ENCODE data around the gene MYBBP1A. TPM values are rescaled to one million over a fixed set of nuclear protein-coding genes. Genes with fewer than 3 reads are reported as not detected.

The MYBBP1A gene
- total and polyA plus RNA-seq, 9 of the 15 experiments (the other 6 are each of a cell fraction or from before 2014, with no cell fraction given), result 2.0 to 114 (median 47.2) TPM

DNA sequence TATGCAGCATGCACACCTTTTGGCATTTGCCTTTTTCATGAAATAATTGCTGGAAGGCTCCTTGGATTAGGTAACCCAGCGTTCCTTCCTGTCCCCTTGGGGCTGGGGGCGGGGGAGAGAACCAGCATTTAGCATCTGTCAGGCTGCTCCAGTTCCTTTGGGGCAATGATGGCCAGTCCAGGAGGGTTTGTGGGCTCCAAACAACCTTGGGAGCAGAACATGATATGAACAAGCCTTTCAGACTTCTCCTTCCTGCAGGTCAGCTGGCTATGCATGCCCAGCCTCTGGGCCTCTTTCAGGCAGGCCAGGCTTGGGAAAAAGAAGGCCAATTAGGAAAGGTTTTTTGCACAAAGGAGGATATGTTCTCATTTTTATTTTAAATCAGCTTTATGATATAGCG lies 28.0 kb upstream of the MYBBP1A start:
- in situ Hi-C loops (cut with MboI), result no loop called here
- Histone ChIP-seq H3K9me3 (replicated peaks; ENCODE audit: control insufficient read depth, insufficient read depth, low read depth, low read length) (no peaks in the 10 kb centered on the region), H3K27me3 (ENCODE audit: control insufficient read depth in 2 of 2, insufficient read depth in 2 of 2, low read length in 2 of 2) (peaks cover 6 to 73% of the 10 kb centered on the region in 2 experiments; a peak in 4 of 5 replicates), H3K36me3 (ENCODE audit: control insufficient read depth, insufficient read depth, low read length) (no peaks in the 10 kb centered on the region), H3K4me2 (ENCODE audit: insufficient read depth, low read length) (no peak overlapping the region), H3K79me2 (ENCODE audit: control insufficient read depth, insufficient read depth, low read length) (no peaks in the 10 kb centered on the region), H3K9ac (ENCODE audit: insufficient read depth in 1 of 2, low read depth in 2 of 2, low read length in 2 of 2) (no peak overlapping the region), H3K4me1 (replicated peaks in 1 of 2; ENCODE audit: control insufficient read depth in 2 of 2, insufficient read depth in 2 of 2, low read length in 2 of 2) (peaks cover 6 to 22% of the 10 kb centered on the region in 2 experiments; a peak in 4 of 5 replicates), H4K20me1 (replicated peaks; ENCODE audit: control insufficient read depth, insufficient read depth, low read length) (peaks cover 3% of the 10 kb centered on the region; the same call in 1 of the 2 replicates), H3K9me1 (ENCODE audit: control insufficient read depth, insufficient read depth, low read length) (no peaks in the 10 kb centered on the region), H3K4me3 (no peak overlapping the region), H2AFZ (ENCODE audit: low read depth, low read length) (no peak overlapping the region), H3K27ac (ENCODE audit: extremely low read depth, low read depth, low read length) (no peak overlapping the region)
- ChIA-PET POLR2A (interaction anchor here (0.6 kb wide), 1 partner anchor 116 kb away, joined by 3 read pairs; no protein-coding TSS in a partner anchor), CTCF (ENCODE audit: low intra/inter-chr PET ratio) (no interaction called here)
- FAIRE-seq (no peak), DNase-seq (ENCODE audit: extremely low read depth in 1 of 4, low spot score in 3 of 4) (no peak), ATAC-seq (no peak)
- intact Hi-C loops (cut with micrococcal nuclease), result no loop called here
- 0% methylated on average over 2 of the region's 3 CpGs for WGBS (ENCODE audit: insufficient coverage, low coverage, missing lambda C conversion rate)
- no peak for TF ChIP-seq ZNF644 (tag; IDR thresholded peaks at IDR 0.05; ENCODE audit: low read depth)
- TF ChIP-seq ZKSCAN3 (CRISPR knock-in tag; IDR thresholded peaks at IDR 0.05), result no peak
- no peak for TF ChIP-seq SLC30A9 (CRISPR knock-in tag; IDR thresholded peaks at IDR 0.05)
- TF ChIP-seq MAZ (CRISPR knock-in tag; conservative IDR thresholded peaks at IDR 0.05 in 1 of 2, IDR thresholded peaks at IDR 0.05 in 1 of 2), result no peak
- BruUV-seq (replicated peaks), result no TSS peak

DNA sequence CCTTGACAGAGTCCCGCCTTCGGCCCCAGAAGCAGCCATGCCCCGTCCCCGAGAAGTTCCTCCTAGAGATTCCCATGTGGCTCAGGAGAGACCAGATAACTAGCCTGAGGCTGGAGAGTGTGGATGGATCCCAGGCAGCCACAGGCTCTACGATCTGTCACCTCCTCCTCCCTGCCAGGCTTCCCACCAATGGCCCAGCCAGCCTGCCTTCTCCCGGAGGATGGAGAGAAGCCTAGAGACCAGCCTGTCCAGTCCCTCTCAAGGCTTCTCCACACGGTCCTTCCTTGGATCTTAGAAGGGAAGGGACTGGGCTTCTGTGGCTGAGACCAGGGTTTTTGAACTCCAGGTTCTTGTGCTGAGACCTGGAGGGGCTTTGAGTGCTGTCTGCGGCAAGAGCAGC lies 27.5 kb upstream of the MYBBP1A start:
- H3K79me2 ChIP-seq (ENCODE audit: control insufficient read depth, insufficient read depth, low read length), result no peaks in the 10 kb centered on the region
- H3K4me2 ChIP-seq (ENCODE audit: insufficient read depth, low read length), result no peak overlapping the region
- ATAC-seq, result no peak
- in situ Hi-C loops (cut with MboI) (no loop called here), intact Hi-C loops (cut with micrococcal nuclease) (no loop called here)
- no peak overlapping the region for H3K4me3 ChIP-seq
- H4K20me1 ChIP-seq (replicated peaks; ENCODE audit: control insufficient read depth, insufficient read depth, low read length), result peaks cover 3% of the 10 kb centered on the region; the same call in 1 of the 2 replicates
- WGBS (ENCODE audit: insufficient coverage, low coverage, missing lambda C conversion rate), result 3% methylated on average over 5 of the region's 8 CpGs
- no peak for DNase-seq (ENCODE audit: extremely low read depth in 1 of 4, low spot score in 3 of 4)
- ChIA-PET POLR2A (interaction anchor here (0.6 kb wide), 1 partner anchor 9 kb away, joined by 4 read pairs; no protein-coding TSS in a partner anchor), CTCF (ENCODE audit: low intra/inter-chr PET ratio) (no interaction called here)
- H3K27me3 ChIP-seq (ENCODE audit: control insufficient read depth in 2 of 2, insufficient read depth in 2 of 2, low read length in 2 of 2), result peaks cover 6 to 71% of the 10 kb centered on the region in 2 experiments; a peak in 4 of 5 replicates
- no peak for FAIRE-seq
- H2AFZ ChIP-seq (ENCODE audit: low read depth, low read length), result no peak overlapping the region
- H3K9ac ChIP-seq (ENCODE audit: insufficient read depth in 1 of 2, low read depth in 2 of 2, low read length in 2 of 2), result no peak overlapping the region
- no peak overlapping the region for H3K27ac ChIP-seq (ENCODE audit: extremely low read depth, low read depth, low read length)
- no peaks in the 10 kb centered on the region for H3K36me3 ChIP-seq (ENCODE audit: control insufficient read depth, insufficient read depth, low read length)
- no TSS peak for BruUV-seq (replicated peaks)
- no peaks in the 10 kb centered on the region for H3K9me3 ChIP-seq (replicated peaks; ENCODE audit: control insufficient read depth, insufficient read depth, low read depth, low read length)
- no peaks in the 10 kb centered on the region for H3K9me1 ChIP-seq (ENCODE audit: control insufficient read depth, insufficient read depth, low read length)
- peaks cover 3 to 17% of the 10 kb centered on the region in 2 experiments; a peak in 4 of 5 replicates for H3K4me1 ChIP-seq (replicated peaks in 1 of 2; ENCODE audit: control insufficient read depth in 2 of 2, insufficient read depth in 2 of 2, low read length in 2 of 2)
- no peak for TF ChIP-seq SOX6 (IDR thresholded peaks at IDR 0.05)
- TF ChIP-seq, protein P1, sequence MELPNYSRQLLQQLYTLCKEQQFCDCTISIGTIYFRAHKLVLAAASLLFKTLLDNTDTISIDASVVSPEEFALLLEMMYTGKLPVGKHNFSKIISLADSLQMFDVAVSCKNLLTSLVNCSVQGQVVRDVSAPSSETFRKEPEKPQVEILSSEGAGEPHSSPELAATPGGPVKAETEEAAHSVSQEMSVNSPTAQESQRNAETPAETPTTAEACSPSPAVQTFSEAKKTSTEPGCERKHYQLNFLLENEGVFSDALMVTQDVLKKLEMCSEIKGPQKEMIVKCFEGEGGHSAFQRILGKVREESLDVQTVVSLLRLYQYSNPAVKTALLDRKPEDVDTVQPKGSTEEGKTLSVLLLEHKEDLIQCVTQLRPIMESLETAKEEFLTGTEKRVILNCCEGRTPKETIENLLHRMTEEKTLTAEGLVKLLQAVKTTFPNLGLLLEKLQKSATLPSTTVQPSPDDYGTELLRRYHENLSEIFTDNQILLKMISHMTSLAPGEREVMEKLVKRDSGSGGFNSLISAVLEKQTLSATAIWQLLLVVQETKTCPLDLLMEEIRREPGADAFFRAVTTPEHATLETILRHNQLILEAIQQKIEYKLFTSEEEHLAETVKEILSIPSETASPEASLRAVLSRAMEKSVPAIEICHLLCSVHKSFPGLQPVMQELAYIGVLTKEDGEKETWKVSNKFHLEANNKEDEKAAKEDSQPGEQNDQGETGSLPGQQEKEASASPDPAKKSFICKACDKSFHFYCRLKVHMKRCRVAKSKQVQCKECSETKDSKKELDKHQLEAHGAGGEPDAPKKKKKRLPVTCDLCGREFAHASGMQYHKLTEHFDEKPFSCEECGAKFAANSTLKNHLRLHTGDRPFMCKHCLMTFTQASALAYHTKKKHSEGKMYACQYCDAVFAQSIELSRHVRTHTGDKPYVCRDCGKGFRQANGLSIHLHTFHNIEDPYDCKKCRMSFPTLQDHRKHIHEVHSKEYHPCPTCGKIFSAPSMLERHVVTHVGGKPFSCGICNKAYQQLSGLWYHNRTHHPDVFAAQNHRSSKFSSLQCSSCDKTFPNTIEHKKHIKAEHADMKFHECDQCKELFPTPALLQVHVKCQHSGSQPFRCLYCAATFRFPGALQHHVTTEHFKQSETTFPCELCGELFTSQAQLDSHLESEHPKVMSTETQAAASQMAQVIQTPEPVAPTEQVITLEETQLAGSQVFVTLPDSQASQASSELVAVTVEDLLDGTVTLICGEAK (IDR thresholded peaks at IDR 0.05), result no peak
- TF ChIP-seq, protein P1 (CRISPR knock-in tag; IDR thresholded peaks at IDR 0.05), result no peak
- TF ChIP-seq ZNF212 (CRISPR knock-in tag; IDR thresholded peaks at IDR 0.05), result no peak

All from K562 (cell line).